Loucy (cell line): ENCODE results near the gene EOLA2.

Experiments
- CTCF ChIP-seq: fragments of 200-600 bp; sonication (generic); conservative IDR thresholded peaks from 2 replicates; pipeline ENCODE4 v1.5.1; 2014; ENCODE audit warnings: mild to moderate bottlenecking, antibody characterized with exemption, low read length
- EZH2phosphoT487 ChIP-seq: fragments of 200-600 bp; IDR thresholded peaks from 2 replicates; pipeline ENCODE4 v1.6.1; 2018; ENCODE audit warnings: antibody characterized with exemption, mild to moderate bottlenecking, moderate library complexity, borderline replicate concordance

GRCh38 chrX:149962859-149963757, 24.8 kb upstream of the EOLA2 start:
- TF ChIP-seq CTCF (peak; percentile 69), EZH2phosphoT487 (no peak)
